Osteocyte (in vitro differentiated cells): ENCODE data around the gene CFTR. TPM values are rescaled to one million over a fixed set of nuclear protein-coding genes. Genes with fewer than 3 reads are reported as not detected.

Source experiments
- DNase-seq: peaks from one replicate; pipeline ENCODE4 v3.0.0; 2021; ENCODE audit warnings: mixed read lengths; ENCODE audit not compliant: unreplicated experiment; ENCODE audit errors: extremely low spot score
- H3K27ac Mint-ChIP-seq: one replicate; pipeline ENCODE4 v1.8.0; 2021; ENCODE audit warnings: mild to moderate bottlenecking, mixed read lengths; ENCODE audit not compliant: unreplicated experiment
- H3K27me3 Mint-ChIP-seq: one replicate; pipeline ENCODE4 v1.8.0; 2021; ENCODE audit warnings: mixed read lengths; ENCODE audit not compliant: unreplicated experiment
- H3K36me3 Mint-ChIP-seq: one replicate; pipeline ENCODE4 v1.8.0; 2021; ENCODE audit warnings: mixed read lengths; ENCODE audit not compliant: unreplicated experiment
- H3K4me1 Mint-ChIP-seq: one replicate; pipeline ENCODE4 v1.8.0; 2021; ENCODE audit warnings: mixed read lengths; ENCODE audit not compliant: unreplicated experiment
- H3K4me3 Mint-ChIP-seq: one replicate; pipeline ENCODE4 v1.8.0; 2021; ENCODE audit warnings: mild to moderate bottlenecking, moderate library complexity, mixed read lengths; ENCODE audit not compliant: unreplicated experiment
- H3K9me3 Mint-ChIP-seq: one replicate; pipeline ENCODE4 v1.8.0; 2021; ENCODE audit warnings: mixed read lengths; ENCODE audit not compliant: unreplicated experiment
- CTCF ChIP-seq: fragments of 200-600 bp; sonication (generic); IDR thresholded peaks from 2 replicates; pipeline ENCODE4 v1.5.0; 2021; ENCODE audit warnings: antibody characterized with exemption, mild to moderate bottlenecking, moderate library complexity
- total RNA-seq: library from RNA; stranded (reverse); gene quantifications from 2 replicates; pipeline ENCODE4 v1.2.1, GENCODE V29; 2021

Gene CFTR
- total RNA-seq, 1 donor from 2014 or later = not detected

- H3K27me3 Mint-ChIP-seq = peaks cover 26% of the 10 kb centered on the region
- no peaks in the 10 kb centered on the region for H3K4me1 Mint-ChIP-seq
- H3K9me3 Mint-ChIP-seq = no peaks in the 10 kb centered on the region
- TF ChIP-seq CTCF = no peak
- no peaks in the 10 kb centered on the region for H3K36me3 Mint-ChIP-seq
- no peak overlapping the region for H3K27ac Mint-ChIP-seq
- H3K4me3 Mint-ChIP-seq = no peak overlapping the region
- no peak for DNase-seq
These were observed 82.9 kb downstream of the CFTR start for GRCh38 chr7:117562759-117563158.

GRCh38 chr7:117564080-117564479 lies 84.3 kb downstream of the CFTR start:
- H3K27me3 Mint-ChIP-seq = peaks cover 26% of the 10 kb centered on the region
- H3K9me3 Mint-ChIP-seq = no peaks in the 10 kb centered on the region
- no peaks in the 10 kb centered on the region for H3K36me3 Mint-ChIP-seq
- no peak overlapping the region for H3K27ac Mint-ChIP-seq
- no peaks in the 10 kb centered on the region for H3K4me1 Mint-ChIP-seq
- no peak for DNase-seq
- TF ChIP-seq CTCF = no peak
- no peak overlapping the region for H3K4me3 Mint-ChIP-seq

GRCh38 chr7:117564627-117565026 lies 84.8 kb downstream of the CFTR start:
- Mint-ChIP-seq H3K9me3 (no peaks in the 10 kb centered on the region), H3K27me3 (peaks cover 26% of the 10 kb centered on the region), H3K27ac (no peak overlapping the region), H3K4me1 (no peaks in the 10 kb centered on the region), H3K4me3 (no peak overlapping the region), H3K36me3 (no peaks in the 10 kb centered on the region)
- no peak for DNase-seq
- no peak for TF ChIP-seq CTCF

GRCh38 chr7:117565226-117565625 lies 85.4 kb downstream of the CFTR start:
- Mint-ChIP-seq H3K27ac (no peak overlapping the region), H3K4me3 (no peak overlapping the region), H3K9me3 (no peaks in the 10 kb centered on the region), H3K27me3 (peaks cover 23% of the 10 kb centered on the region), H3K36me3 (no peaks in the 10 kb centered on the region), H3K4me1 (no peaks in the 10 kb centered on the region)
- TF ChIP-seq CTCF = no peak
- no peak for DNase-seq

GRCh38 chr7:117567781-117568180 lies 88.0 kb downstream of the CFTR start:
- H3K27me3 Mint-ChIP-seq = peaks cover 21% of the 10 kb centered on the region
- H3K27ac Mint-ChIP-seq = no peak overlapping the region
- no peaks in the 10 kb centered on the region for H3K9me3 Mint-ChIP-seq
- no peak for TF ChIP-seq CTCF
- no peak for DNase-seq
- H3K4me3 Mint-ChIP-seq = no peak overlapping the region
- H3K4me1 Mint-ChIP-seq = no peaks in the 10 kb centered on the region
- no peaks in the 10 kb centered on the region for H3K36me3 Mint-ChIP-seq
